CD1c-positive myeloid dendritic cell (primary cell): ENCODE results near the gene B3GAT1.

Source experiments
- DNase-seq: peaks from one replicate; pipeline ENCODE4 v3.0.0-alpha.2; 2016; ENCODE audit errors: extremely low spot score

The B3GAT1 gene

GRCh38 chr11:134409552-134410429, 2.3 kb downstream of the B3GAT1 start:
- no peak for DNase-seq

- DNase-seq: no peak
These were observed 4.1 kb downstream of the B3GAT1 start for GRCh38 chr11:134407923-134408322.

GRCh38 chr11:134407321-134407828, 4.7 kb downstream of the B3GAT1 start:
- no peak for DNase-seq

- DNase-seq: no peak
These were observed 5.5 kb downstream of the B3GAT1 start for GRCh38 chr11:134406264-134407185.

GRCh38 chr11:134405841-134406240, 6.2 kb downstream of the B3GAT1 start:
- DNase-seq: no peak

- no peak for DNase-seq
These were observed 6.6 kb downstream of the B3GAT1 start for GRCh38 chr11:134405436-134405835.

- no peak for DNase-seq
These were observed 7.3 kb downstream of the B3GAT1 start for GRCh38 chr11:134404575-134405341.

GRCh38 chr11:134402910-134403309, 9.1 kb downstream of the B3GAT1 start:
- no peak for DNase-seq

- DNase-seq: no peak
These were observed 9.9 kb downstream of the B3GAT1 start for GRCh38 chr11:134401825-134402809.

GRCh38 chr11:134399996-134400395, 12.0 kb downstream of the B3GAT1 start:
- DNase-seq: no peak

- DNase-seq: no peak
These were observed 12.8 kb downstream of the B3GAT1 start for GRCh38 chr11:134399293-134399654.

- no peak for DNase-seq
These were observed 13.3 kb downstream of the B3GAT1 start for GRCh38 chr11:134398644-134399292.

- DNase-seq: no peak
These were observed 14.0 kb downstream of the B3GAT1 start for GRCh38 chr11:134398079-134398444.

GRCh38 chr11:134397304-134398078, 14.6 kb downstream of the B3GAT1 start:
- no peak for DNase-seq

- no peak for DNase-seq
These were observed 17.0 kb downstream of the B3GAT1 start for GRCh38 chr11:134395002-134395401.

- no peak for DNase-seq
These were observed 17.7 kb downstream of the B3GAT1 start for GRCh38 chr11:134394311-134394710.

- no peak for DNase-seq
These were observed 18.4 kb downstream of the B3GAT1 start for GRCh38 chr11:134393638-134394037.

- no peak for DNase-seq
These were observed 19.0 kb downstream of the B3GAT1 start for GRCh38 chr11:134392953-134393615.

- no peak for DNase-seq
These were observed 20.4 kb downstream of the B3GAT1 start for GRCh38 chr11:134391656-134392055.
